Melanocyte of skin (primary cell): Measurements from ENCODE around the gene CES2. TPM values are rescaled to one million over a fixed set of nuclear protein-coding genes. Genes with fewer than 3 reads are reported as not detected.

ENCODE experiments used
- total RNA-seq, 2 donors: library from RNA; depleted of rRNA; stranded (reverse); fragments of >200 nt; gene quantifications; 2 replicates each; pipeline ENCODE4 v1.2.3, GENCODE V29; 2012

The CES2 gene
- 10 to 100 TPM; 23.0 to 25.1 TPM for total RNA-seq

GRCh38 chr16:66935314-66936011, at the start of gene CES2:
TSS of gene CES2 (plus strand) at chr16:66935516. CDS start at chr16:66935636, 120 bp downstream.

GRCh38 chr16:66918803-66919568, 16.3 kb upstream of the CES2 start, which contains the start of gene CDH16:
TSS of gene CDH16 (minus strand) at chr16:66918885. CDS start at chr16:66918065, 820 bp downstream.

GRCh38 chr16:66925322-66925840, 9.9 kb upstream of the CES2 start, which contains the start of gene RRAD:
TSS of gene RRAD (minus strand) at chr16:66925535. CDS start at chr16:66925179, 356 bp downstream.

GRCh38 chr16:66934138-66934838, 1.0 kb upstream of the CES2 start, which contains the start of gene CIAO2B:
TSS of gene CIAO2B (minus strand) at chr16:66934402. CDS start at chr16:66934364, 38 bp downstream.

DNA sequence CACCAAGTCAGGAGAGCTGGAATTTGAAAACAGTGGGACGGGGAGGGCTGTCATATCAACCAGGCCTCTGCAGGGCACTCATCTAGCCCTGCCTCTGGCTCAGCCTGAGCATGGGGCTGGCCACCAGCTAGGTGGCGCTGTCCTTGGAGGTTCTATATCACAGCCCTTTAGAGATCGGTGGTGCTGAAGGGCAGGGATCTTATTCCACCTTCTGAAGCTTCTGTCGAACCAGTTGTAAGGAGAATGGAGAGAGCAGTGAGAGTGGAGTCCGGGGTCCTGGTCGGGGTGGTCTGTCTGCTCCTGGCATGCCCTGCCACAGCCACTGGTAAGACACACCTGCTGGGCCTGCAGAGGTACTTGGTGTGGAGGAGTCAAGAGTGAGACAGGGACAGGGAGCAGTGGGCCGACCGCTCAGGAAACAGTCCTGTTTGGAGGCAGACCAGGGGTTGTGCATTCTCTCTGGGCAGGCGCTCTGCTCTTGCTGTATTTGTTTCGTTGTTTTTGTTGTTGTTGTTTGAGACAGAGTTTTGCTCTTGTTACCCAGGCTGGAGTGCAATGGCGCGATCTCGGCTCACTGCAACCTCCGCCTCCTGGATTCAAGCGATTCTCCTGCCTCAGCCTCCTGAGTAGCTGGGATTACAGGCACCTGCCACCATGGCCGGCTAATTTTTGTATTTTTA, 25.9 kb downstream of the CES2 start, which contains the start of gene CES3:
Gene CES3 (plus strand): TSS at position 202 of the 680 bp plus-strand sequence. CDS start 42 bp downstream, at position 244.

DNA sequence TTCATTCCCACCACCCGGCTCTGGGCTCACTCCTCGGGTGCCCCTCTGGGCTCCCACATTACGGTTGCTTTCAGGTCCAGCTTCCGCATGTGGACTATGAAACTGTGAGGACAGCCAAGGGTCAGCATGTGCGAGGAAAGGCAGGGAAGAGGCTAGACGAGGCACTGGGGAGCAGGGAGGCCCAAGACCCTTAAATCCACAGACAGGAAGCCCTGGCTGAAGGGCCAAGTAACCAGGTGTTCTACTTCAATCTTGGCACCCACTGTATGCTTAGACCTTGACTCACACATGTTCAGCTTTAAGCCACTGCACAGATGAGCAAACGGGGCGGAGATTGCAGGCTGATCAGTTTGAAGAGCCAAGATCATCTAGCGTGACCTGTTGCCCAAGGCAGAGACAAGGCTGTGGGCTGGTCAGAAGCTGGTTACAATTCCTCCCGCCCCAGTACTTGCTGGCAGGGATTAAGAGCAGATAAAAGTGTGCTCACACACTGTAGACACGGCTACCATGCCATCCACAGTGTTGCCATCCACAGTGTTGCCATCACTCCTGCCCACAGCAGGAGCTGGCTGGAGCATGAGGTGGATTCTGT, 53.0 kb downstream of the CES2 start, which contains the start of gene CES4A:
Gene CES4A (plus strand): TSS at position 393 of the 592 bp plus-strand sequence. CDS start 184 bp downstream, at position 577.

Other genes with a start within 250 kb of the CES2 start
- gene CMTM4, start 238.8 kb upstream of the CES2 start, total RNA-seq = 10 to 100 TPM; 28.0 to 34.1 TPM
- 100 to 1,000 TPM; 112 to 203 TPM for gene DYNC1LI2, start 183.9 kb upstream of the CES2 start, total RNA-seq
- gene TERB1, start 133.9 kb upstream of the CES2 start, total RNA-seq = under 1 TPM; under 0.01 TPM
- 100 to 1,000 TPM in 1 of 2 donors, 10 to 100 TPM in 1; 69.5 to 104 TPM for gene NAE1, start 104.5 kb upstream of the CES2 start, total RNA-seq
- gene CA7, start 91.1 kb upstream of the CES2 start, total RNA-seq = not detected
- gene PDP2, start 55.0 kb upstream of the CES2 start, total RNA-seq = 10 to 100 TPM in 1 of 2 donors, 1 to 10 TPM in 1; 8.9 to 15.7 TPM
- gene CDH16, start 16.6 kb upstream of the CES2 start, total RNA-seq = not detected
- under 1 TPM in 1 of 2 donors, not detected in 1; 0.33 TPM for gene RRAD, start 10.0 kb upstream of the CES2 start, total RNA-seq
- gene CIAO2B, start 1.1 kb upstream of the CES2 start, total RNA-seq = 100 to 1,000 TPM; 123 to 191 TPM
- gene CES3, start 25.8 kb downstream of the CES2 start, total RNA-seq = 1 to 10 TPM in 1 of 2 donors, under 1 TPM in 1; under 0.01 to 1.0 TPM
- 1 to 10 TPM in 1 of 2 donors, under 1 TPM in 1; 0.69 to 1.3 TPM for gene CES4A, start 53.1 kb downstream of the CES2 start, total RNA-seq
- 100 to 1,000 TPM in 1 of 2 donors, 10 to 100 TPM in 1; 81.2 to 118 TPM for gene CBFB, start 93.6 kb downstream of the CES2 start, total RNA-seq
- gene PHAF1, start 174.4 kb downstream of the CES2 start, total RNA-seq = 10 to 100 TPM; 16.5 to 17.3 TPM
- gene B3GNT9, start 215.5 kb downstream of the CES2 start, total RNA-seq = 10 to 100 TPM; 11.3 to 14.8 TPM
- 10 to 100 TPM; 23.1 to 24.0 TPM for gene TRADD, start 224.4 kb downstream of the CES2 start, total RNA-seq
- 10 to 100 TPM; 11.3 to 13.8 TPM for gene FBXL8, start 224.4 kb downstream of the CES2 start, total RNA-seq
- gene HSF4, start 229.2 kb downstream of the CES2 start, total RNA-seq = 10 to 100 TPM; 27.6 to 66.4 TPM
- 10 to 100 TPM; 11.7 to 13.3 TPM for gene NOL3, start 235.0 kb downstream of the CES2 start, total RNA-seq
- gene MATCAP1, start 248.4 kb downstream of the CES2 start, total RNA-seq = 10 to 100 TPM; 16.0 to 16.2 TPM